Fibroblast of skin of left quadriceps (primary cell): ENCODE measurements around the gene MFSD11.
"Not testable (repeated sequence)": the region's sequence is repeated elsewhere in the genome, so short reads cannot be mapped to it uniquely, and the experiment has no call there.

Experiments used
- DNase-seq, 2 experiments: peaks; one replicate each; pipeline ENCODE4 v3.0.0-alpha.2; 2013; ENCODE audit warnings: low read depth in 2 of 2

The MFSD11 gene

GRCh38 chr17:76709077-76709950 lies 28.6 kb upstream of the MFSD11 start:
- DNase-seq = peak; percentile 97 to 98

- not testable (repeated sequence) for DNase-seq
These were observed 27.7 kb upstream of the MFSD11 start for GRCh38 chr17:76709951-76710862.

- no peak for DNase-seq
These were observed 26.9 kb upstream of the MFSD11 start, which contains the start of gene MXRA7 for GRCh38 chr17:76710863-76711611. TSS of gene MXRA7 (minus strand) at chr17:76710965. CDS start at chr17:76710946, 19 bp downstream.

GRCh38 chr17:76712321-76712720 lies 25.6 kb upstream of the MFSD11 start:
- DNase-seq = not testable (repeated sequence)

GRCh38 chr17:76713765-76714164 lies 24.2 kb upstream of the MFSD11 start:
- DNase-seq = no peak

GRCh38 chr17:76714336-76714735 lies 23.6 kb upstream of the MFSD11 start:
- DNase-seq = no peak

- DNase-seq = no peak
These were observed 23.0 kb upstream of the MFSD11 start for GRCh38 chr17:76714822-76715495.

GRCh38 chr17:76715496-76715830 lies 22.5 kb upstream of the MFSD11 start:
- no peak for DNase-seq

GRCh38 chr17:76716146-76716838 lies 21.6 kb upstream of the MFSD11 start:
- peak; percentile 89 to 91 for DNase-seq

GRCh38 chr17:76716839-76717215 lies 21.1 kb upstream of the MFSD11 start:
- DNase-seq = peak; percentile 85

GRCh38 chr17:76718516-76718915 lies 19.4 kb upstream of the MFSD11 start:
- DNase-seq = no peak

GRCh38 chr17:76720211-76720610 lies 17.7 kb upstream of the MFSD11 start:
- no peak for DNase-seq

- no peak for DNase-seq
These were observed 17.0 kb upstream of the MFSD11 start for GRCh38 chr17:76720941-76721340.

GRCh38 chr17:76721463-76721862 lies 16.5 kb upstream of the MFSD11 start:
- no peak for DNase-seq

- no peak for DNase-seq
These were observed 15.6 kb upstream of the MFSD11 start for GRCh38 chr17:76722279-76722678.

GRCh38 chr17:76722977-76723376 lies 14.9 kb upstream of the MFSD11 start:
- DNase-seq = not testable (repeated sequence)

- DNase-seq = no peak
These were observed 14.1 kb upstream of the MFSD11 start for GRCh38 chr17:76723812-76724211.

GRCh38 chr17:76725580-76726230 lies 12.2 kb upstream of the MFSD11 start:
- no peak for DNase-seq

GRCh38 chr17:76726231-76726775 lies 11.6 kb upstream of the MFSD11 start, which contains the start of gene JMJD6:
TSS of gene JMJD6 (minus strand) at chr17:76726606. CDS start at chr17:76726475, 131 bp downstream.
- peak; percentile 89 to 90 for DNase-seq
